Ramos (cell line): ENCODE data around the gene ZNF516.

Experiments
- in situ Hi-C: fragments of 300-500 bp; cut with MboI; formaldehyde crosslinking; loops from one replicate; pipeline ENCODE4 v1.14.3; 2022; ENCODE audit warnings: low sequenced_read_pairs; ENCODE audit not compliant: unreplicated experiment

The ZNF516 gene

GRCh38 chr18:76389716-76390115 is 105.3 kb downstream of the ZNF516 start:
- in situ Hi-C loops = loop anchor here (25.0 kb wide), 1 partner anchor 298 kb away; no protein-coding TSS in a partner anchor

GRCh38 chr18:76388891-76389423 is 106.1 kb downstream of the ZNF516 start:
- in situ Hi-C loops = loop anchor here (25.0 kb wide), 1 partner anchor 298 kb away; no protein-coding TSS in a partner anchor

GRCh38 chr18:76388261-76388660 is 106.8 kb downstream of the ZNF516 start:
- in situ Hi-C loops = loop anchor here (25.0 kb wide), 1 partner anchor 299 kb away; no protein-coding TSS in a partner anchor

- in situ Hi-C loops = loop anchor here (25.0 kb wide), 1 partner anchor 300 kb away; no protein-coding TSS in a partner anchor
Measured at GRCh38 chr18:76387608-76388007, 107.4 kb downstream of the ZNF516 start.

GRCh38 chr18:76386886-76387285 is 108.2 kb downstream of the ZNF516 start:
- in situ Hi-C loops = loop anchor here (25.0 kb wide), 1 partner anchor 300 kb away; no protein-coding TSS in a partner anchor

- in situ Hi-C loops = loop anchor here (25.0 kb wide), 1 partner anchor 301 kb away; no protein-coding TSS in a partner anchor
Measured at GRCh38 chr18:76386071-76386470, 109.0 kb downstream of the ZNF516 start.

- in situ Hi-C loops = loop anchor here (25.0 kb wide), 1 partner anchor 302 kb away; no protein-coding TSS in a partner anchor
Measured at GRCh38 chr18:76385681-76385975, 109.4 kb downstream of the ZNF516 start.

- in situ Hi-C loops = loop anchor here (25.0 kb wide), 1 partner anchor 302 kb away; no protein-coding TSS in a partner anchor
Measured at GRCh38 chr18:76384861-76385680, 110.0 kb downstream of the ZNF516 start.

- in situ Hi-C loops = loop anchor here (25.0 kb wide), 1 partner anchor 303 kb away; no protein-coding TSS in a partner anchor
Measured at GRCh38 chr18:76384114-76384790, 110.8 kb downstream of the ZNF516 start.

- in situ Hi-C loops = loop anchor here (25.0 kb wide), 1 partner anchor 304 kb away; no protein-coding TSS in a partner anchor
Measured at GRCh38 chr18:76383636-76384035, 111.4 kb downstream of the ZNF516 start.

- in situ Hi-C loops = loop anchor here (25.0 kb wide), 1 partner anchor 305 kb away; no protein-coding TSS in a partner anchor
Measured at GRCh38 chr18:76382275-76382674, 112.8 kb downstream of the ZNF516 start.

GRCh38 chr18:76380791-76381405 is 114.1 kb downstream of the ZNF516 start:
- in situ Hi-C loops = loop anchor here (25.0 kb wide), 1 partner anchor 306 kb away; no protein-coding TSS in a partner anchor

- in situ Hi-C loops = loop anchor here (25.0 kb wide), 1 partner anchor 307 kb away; no protein-coding TSS in a partner anchor
Measured at GRCh38 chr18:76380127-76380729, 114.8 kb downstream of the ZNF516 start.

GRCh38 chr18:76379226-76380126 is 115.6 kb downstream of the ZNF516 start:
- in situ Hi-C loops = loop anchor here (25.0 kb wide), 1 partner anchor 308 kb away; no protein-coding TSS in a partner anchor

GRCh38 chr18:76378526-76379215 is 116.4 kb downstream of the ZNF516 start:
- in situ Hi-C loops = loop anchor here (25.0 kb wide), 1 partner anchor 309 kb away; no protein-coding TSS in a partner anchor

- in situ Hi-C loops = loop anchor here (25.0 kb wide), 1 partner anchor 310 kb away; no protein-coding TSS in a partner anchor
Measured at GRCh38 chr18:76377359-76377756, 117.7 kb downstream of the ZNF516 start.

GRCh38 chr18:76376668-76377358 is 118.2 kb downstream of the ZNF516 start:
- in situ Hi-C loops = loop anchor here (25.0 kb wide), 1 partner anchor 310 kb away; no protein-coding TSS in a partner anchor
